SK-N-SH treated with all-trans-retinoic acid at 6 μM for 48 hours (cell line): Measurements from ENCODE around the gene MRPL40.

ENCODE experiments used
- BACH2 ChIP-seq: fragments of 250-450 bp; sonication (Bioruptor Pico); IDR thresholded peaks from 2 replicates; pipeline ENCODE4 v1.9.0; 2021; ENCODE audit warnings: mild to moderate bottlenecking, borderline replicate concordance
- GLIS3 ChIP-seq: fragments of 250-450 bp; sonication (Bioruptor Pico); IDR thresholded peaks from 2 replicates; pipeline ENCODE4 v1.5.0; 2020; ENCODE audit warnings: mild to moderate bottlenecking, moderate library complexity
- ZFP30 ChIP-seq: fragments of 450-650 bp; formaldehyde crosslinking; IDR thresholded peaks from 2 replicates; pipeline ENCODE4 v1.5.0; 2022; ENCODE audit warnings: mild to moderate bottlenecking, moderate library complexity

DNA sequence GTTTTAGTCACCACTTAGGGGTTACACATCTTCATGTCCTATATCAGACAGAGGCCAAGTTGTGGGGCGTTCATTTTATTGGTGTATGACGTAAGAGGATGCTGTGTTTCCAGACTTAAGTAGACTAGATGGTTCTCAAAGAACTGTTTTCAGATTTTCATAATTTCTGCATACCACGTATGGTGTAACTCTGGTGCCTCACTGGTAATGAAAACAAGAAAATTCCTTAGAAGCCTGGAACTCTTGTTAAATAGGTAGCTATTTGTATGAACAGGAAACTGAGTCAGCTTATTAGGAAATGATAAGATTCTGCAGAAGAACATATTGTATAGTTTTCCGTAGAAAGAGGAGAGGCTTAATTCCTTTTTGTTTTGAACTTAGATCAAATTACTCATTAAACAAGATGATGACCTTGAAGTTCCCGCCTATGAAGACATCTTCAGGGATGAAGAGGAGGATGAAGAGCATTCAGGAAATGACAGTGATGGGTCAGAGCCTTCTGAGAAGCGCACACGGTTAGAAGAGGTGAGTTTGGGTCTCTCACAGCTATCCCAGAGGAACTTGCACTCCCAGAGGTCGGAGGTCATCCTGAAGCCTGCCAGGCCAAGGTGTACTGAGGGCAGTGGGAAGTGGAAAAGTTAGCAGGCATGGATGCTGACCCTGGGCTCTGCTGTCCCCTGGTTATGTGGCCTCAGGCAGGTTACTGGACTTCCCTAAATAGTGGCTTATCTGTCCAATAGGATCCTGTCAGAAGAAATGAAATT, 51.3 kb downstream of the MRPL40 start:
- no peak for TF ChIP-seq BACH2
- no peak for TF ChIP-seq ZFP30 (CRISPR knock-in tag)
- TF ChIP-seq GLIS3, result no peak
